T-helper 1 cell (primary cell): Measurements from ENCODE around the gene TEKT2.

Source experiments
- DNase-seq, 5 donors: peaks; one replicate each; pipeline ENCODE4 v3.0.0-alpha.2; 2012 to 2020

TEKT2 gene

DNA sequence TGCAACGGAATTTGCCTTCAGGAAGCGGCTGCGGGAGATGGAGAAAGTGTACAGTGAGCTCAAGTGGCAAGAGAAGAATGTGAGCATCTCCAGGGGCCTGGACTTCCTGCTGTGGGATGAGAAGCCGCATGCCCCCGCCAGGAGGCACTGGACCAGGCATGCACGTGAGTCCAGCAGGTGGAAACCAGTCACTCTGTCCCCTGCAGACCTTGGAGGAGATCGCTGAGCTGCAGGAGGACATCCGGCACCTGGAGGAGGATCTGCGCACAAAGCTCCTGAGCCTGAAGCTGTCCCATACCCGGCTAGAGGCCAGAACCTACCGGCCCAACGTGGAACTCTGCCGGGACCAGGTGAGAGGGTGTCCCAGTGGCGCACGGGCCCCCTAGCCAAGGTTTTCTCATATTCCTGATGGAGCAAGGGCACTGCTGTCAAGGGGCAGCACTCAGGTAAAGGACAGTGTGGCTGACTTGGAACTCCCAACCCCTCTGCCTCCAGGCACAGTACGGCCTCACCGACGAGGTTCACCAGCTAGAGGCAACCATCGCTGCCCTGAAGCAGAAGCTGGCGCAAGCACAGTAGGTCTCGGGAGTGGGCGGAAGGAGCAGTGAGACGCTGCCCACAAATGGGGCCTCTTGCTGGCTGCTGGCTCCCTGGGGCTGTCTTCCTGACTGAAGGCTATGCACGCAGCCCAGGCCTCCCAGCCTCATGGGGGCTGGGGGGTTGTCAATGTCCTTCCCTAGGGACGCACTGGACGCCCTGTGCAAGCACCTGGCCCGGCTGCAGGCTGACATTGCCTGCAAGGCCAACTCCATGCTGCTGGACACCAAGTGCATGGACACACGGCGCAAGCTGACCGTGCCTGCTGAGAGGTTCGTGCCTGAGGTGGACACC is 3.6 kb downstream of the TEKT2 start:
- DNase-seq = no peak

GRCh38 chr1:36088265-36088576 is 4.3 kb downstream of the TEKT2 start:
- DNase-seq = no peak

- DNase-seq = peak; percentile 84 to 92 (median 87)
Observed at GRCh38 chr1:36088577-36089392, 4.9 kb downstream of the TEKT2 start, which contains the start of gene ADPRS. ADPRS (plus strand) TSS chr1:36088892; CDS start chr1:36088905, 13 bp downstream.

DNA sequence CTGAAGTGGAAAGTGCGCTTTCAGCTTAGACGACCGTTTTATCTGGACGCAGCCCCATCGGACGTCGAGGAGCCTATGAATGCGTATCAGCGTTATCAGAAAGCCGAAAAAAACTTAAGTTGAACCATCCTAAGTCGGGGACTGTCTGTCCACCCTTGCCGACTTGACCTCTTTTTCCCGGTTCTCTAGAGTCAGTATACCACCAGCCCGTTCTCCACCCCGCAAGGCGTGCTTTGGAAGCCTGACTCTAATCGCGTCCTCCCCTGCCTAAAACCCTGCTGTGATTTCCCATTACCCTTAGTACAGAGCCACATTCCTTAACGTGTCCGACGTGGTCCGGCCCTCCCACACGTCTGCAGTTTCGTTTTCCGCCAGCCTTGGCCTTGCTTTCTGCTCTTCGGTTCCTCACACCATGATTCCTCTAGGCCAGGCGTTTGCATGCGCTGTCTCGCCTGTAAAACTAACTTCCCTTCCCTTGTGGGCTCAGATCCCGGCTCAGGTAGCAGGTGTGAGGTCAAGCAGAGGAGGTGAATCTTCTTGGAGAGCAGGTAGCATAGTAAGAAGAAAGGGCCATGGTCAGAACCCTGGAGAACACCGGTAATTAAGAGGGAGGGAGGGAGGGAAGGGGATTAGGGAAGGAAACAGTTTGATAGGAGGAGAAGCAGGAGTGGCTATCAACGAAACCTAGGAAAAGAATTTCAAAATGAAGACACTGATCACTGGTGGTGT is 5.7 kb downstream of the TEKT2 start:
- no peak for DNase-seq

- DNase-seq = no peak
Observed at GRCh38 chr1:36091141-36091540, 7.2 kb downstream of the TEKT2 start.

GRCh38 chr1:36091698-36092097 is 7.8 kb downstream of the TEKT2 start:
- DNase-seq = no peak

DNA sequence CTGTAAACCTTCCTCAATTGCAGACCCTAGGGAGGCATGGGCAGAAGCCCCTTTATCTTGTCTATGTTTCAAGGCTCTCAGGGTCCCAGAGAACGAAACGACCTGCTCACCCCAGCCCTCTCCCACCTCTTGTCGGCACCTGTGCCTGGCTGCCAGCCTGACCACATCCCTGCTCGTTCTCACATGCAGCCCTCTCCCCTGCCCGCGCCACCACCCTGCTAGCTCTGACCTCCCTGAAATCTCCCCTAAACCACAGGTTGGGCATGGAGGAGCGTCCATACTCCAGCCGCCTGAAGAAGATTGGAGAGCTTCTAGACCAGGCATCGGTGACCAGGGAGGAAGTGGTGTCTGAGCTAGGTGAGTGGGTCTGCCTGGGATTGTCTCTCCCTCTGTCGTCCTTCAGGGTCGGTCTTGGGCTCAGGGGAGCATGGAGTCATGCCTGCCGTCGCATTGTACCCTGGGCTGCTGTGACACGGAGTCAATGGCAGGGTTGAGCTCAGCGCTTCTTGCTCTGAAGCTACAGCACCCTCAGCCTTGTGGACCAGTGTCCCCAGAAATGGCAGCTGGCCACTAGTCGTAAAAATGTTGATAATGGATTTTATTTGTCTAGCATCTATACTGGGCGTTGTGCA is 8.4 kb downstream of the TEKT2 start:
- no peak for DNase-seq

DNA sequence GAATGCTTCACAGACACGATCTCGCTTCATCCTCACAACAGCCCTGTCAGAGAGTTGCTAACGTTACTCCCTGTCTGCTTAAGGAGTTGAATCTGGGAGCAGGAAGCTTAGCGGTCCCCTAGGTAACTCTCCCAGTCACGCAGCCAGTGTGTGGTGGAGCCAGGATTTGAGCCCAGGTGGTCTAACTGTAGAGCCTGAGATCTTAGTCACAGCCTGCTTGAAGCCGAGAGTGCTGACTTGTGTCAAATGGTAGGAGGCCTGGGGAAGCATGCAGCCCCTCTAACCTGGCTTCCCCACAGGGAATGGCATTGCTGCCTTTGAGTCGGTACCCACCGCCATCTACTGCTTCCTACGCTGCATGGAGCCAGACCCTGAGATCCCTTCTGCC is 8.9 kb downstream of the TEKT2 start:
- DNase-seq = no peak

GRCh38 chr1:36093226-36093625 is 9.3 kb downstream of the TEKT2 start:
- no peak for DNase-seq

- no peak for DNase-seq
Observed at GRCh38 chr1:36093929-36094328, 10.0 kb downstream of the TEKT2 start.

- DNase-seq = no peak
Observed at GRCh38 chr1:36094621-36095061, 10.7 kb downstream of the TEKT2 start.

- no peak for DNase-seq
Observed at GRCh38 chr1:36095760-36096405, 12.0 kb downstream of the TEKT2 start.

DNA sequence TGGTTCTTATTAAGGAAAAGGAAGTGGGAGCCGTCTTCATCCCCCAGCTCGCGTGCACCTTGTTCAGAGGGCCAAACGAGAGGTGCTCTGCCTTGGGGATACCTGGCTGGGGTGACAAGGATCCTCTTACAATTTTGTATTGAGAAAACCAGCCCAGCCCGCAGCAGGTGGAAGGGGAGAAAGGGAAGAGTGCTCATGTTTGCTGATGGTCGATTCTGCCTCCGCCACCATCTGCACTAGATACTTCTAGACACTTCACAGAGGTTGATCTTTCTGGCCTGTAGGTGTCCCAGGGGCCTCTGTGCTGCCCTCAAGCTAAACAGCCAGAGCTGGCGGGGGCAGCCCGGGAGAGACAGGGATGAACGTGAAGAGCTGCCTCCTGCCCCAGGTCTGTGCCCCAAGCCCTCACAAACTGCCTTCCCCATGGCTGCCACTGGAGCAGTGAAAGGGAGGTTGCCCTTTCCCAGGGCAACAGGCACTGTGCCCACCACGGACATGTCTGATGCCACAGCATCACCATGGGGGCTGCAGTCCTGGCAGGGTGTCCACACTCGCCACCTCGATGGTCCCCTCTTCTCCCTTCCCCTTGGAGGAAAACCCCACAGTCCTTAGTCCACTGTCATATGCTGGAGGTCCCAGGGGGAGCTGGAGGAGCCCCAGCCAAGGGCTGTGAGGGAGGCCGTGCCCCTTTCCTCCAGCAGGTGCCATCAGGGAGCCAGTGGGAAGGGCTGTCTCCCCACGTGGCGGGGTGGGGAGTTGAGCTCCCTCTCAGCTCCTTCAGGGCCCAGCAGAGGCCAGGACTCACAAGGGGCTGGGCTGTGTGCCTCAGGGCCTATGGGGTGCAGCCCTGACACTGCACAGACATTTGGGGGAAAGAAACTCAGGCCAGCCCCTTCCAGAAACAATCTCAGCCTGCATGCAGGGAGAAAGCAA is 12.9 kb downstream of the TEKT2 start:
- DNase-seq = no peak

DNA sequence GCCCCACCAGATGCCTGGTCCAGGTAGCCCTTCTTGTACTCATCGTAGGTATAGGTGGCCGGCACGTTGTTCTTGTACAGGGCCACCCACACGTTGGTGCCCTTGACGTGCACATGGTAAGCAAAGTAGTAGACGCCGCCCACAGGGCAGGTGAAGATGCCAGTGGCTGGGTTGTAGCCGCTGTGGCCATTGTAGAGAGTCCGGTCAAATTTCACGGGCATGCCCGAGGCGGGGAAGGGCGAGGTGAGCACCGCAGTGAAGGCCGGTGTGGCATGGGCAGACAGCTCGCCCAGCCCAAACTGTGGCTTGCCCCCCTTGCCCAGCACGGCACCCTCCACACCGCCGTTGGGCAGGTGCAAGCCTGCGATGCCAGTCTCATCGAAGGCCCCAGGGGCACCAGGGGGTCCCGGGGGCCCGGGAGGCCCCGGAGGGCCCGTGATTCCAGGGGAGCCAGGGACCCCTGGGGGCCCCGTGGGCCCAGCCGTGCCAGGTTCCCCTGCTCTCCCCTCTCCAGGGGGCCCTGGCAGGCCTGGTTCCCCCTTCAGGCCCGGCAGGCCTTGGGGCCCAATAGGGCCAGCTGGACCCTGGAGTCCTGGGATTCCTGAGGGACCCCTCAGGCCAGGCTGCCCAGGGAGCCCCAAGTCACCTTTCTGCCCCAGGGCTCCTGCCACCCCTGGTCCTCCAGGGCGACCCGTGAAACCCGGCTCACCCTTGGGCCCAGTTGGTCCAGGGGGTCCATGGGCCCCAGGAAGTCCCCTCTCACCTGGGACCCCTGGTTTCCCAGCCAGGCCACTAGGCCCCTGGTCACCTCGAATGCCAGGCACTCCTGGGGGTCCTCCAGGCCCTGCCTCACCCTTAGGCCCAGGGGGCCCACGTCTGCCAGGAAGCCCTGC is 14.0 kb downstream of the TEKT2 start:
- DNase-seq = no peak

DNA sequence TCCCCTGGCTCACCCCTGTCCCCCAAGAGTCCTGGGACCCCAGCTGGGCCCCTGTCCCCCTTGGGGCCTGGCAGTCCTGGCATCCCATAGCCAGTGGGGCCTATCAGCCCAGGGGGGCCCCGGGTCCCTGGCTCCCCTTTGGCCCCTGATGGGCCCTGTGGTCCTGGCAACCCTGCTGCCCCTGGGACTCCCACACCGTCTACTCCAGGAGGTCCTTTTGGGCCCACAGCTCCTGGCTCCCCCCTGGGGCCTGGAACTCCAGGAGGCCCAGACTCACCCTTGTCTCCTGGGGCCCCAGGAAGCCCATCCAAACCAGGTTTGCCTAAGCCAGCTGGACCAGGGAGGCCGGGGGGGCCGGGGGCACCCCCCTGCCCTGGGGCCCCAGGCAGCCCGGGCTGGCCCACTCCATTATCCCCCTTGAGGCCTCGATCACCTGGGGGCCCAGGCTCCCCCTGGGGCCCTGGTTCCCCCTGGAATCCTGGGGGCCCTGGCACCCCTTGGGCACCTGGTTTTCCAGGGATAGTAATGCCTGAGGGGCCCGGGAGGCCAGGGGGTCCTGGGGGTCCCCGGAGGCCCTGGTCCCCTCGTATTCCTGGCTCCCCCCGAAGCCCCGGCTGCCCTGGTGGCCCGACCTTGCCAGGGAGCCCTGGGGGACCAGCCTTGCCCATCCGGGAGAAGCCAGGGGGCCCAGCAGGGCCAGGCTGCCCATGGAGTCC is 14.9 kb downstream of the TEKT2 start:
- DNase-seq = no peak

GRCh38 chr1:36099681-36100341 is 15.9 kb downstream of the TEKT2 start:
- DNase-seq = peak; percentile 32 to 71 (median 59)

- no peak for DNase-seq
Observed at GRCh38 chr1:36100376-36100775, 16.5 kb downstream of the TEKT2 start.

GRCh38 chr1:36101546-36101945 is 17.7 kb downstream of the TEKT2 start:
- DNase-seq = no peak

GRCh38 chr1:36106269-36106668 is 22.4 kb downstream of the TEKT2 start:
- no peak for DNase-seq
